Common myeloid progenitor, CD34-positive (primary cell): ENCODE measurements around the gene S100A3. TPM values are rescaled to one million over a fixed set of nuclear protein-coding genes. Genes with fewer than 3 reads are reported as not detected.
"Not testable (repeated sequence)": the region's sequence is repeated elsewhere in the genome, so short reads cannot be mapped to it uniquely, and the experiment has no call there.

ENCODE experiments used
- CTCF ChIA-PET: fragments of 350-600 bp; sonication (Branson Sonifier 250); formaldehyde crosslinking; loops from one replicate; lab custom pipeline; 2021; ENCODE audit warnings: antibody characterized with exemption; lab: Charles Lee
- POLR2A ChIA-PET: fragments of 350-600 bp; sonication (Branson Sonifier 250); formaldehyde crosslinking; loops from one replicate; lab custom pipeline; 2021; ENCODE audit warnings: antibody characterized with exemption; lab: Charles Lee
- DNase-seq, 3 donors: peaks; one replicate each; pipeline versions ENCODE4 v3.0.0 to v3.0.0-alpha.2; 2013
- H3K27ac ChIP-seq, 2 experiments: 1 replicate in 1 of 2; 2 replicates in 1 of 2; pipeline ENCODE4 v1.7.0; 2013; ENCODE audit warnings: inconsistent platforms in 2 of 2, low read length in 2 of 2, mild to moderate bottlenecking in 2 of 2, low read depth in 1 of 2, moderate library complexity in 1 of 2; ENCODE audit not compliant: severe bottlenecking in 2 of 2, insufficient read depth in 1 of 2, poor library complexity in 1 of 2
- H3K27me3 ChIP-seq, 5 experiments: replicated peaks in 2 of 5; 1 replicate in 3 of 5; 2 replicates in 2 of 5; pipeline versions ENCODE4 v1.6.1 to v1.7.0; 2013; ENCODE audit warnings: low read length in 4 of 5, mild to moderate bottlenecking in 2 of 5, moderate library complexity in 2 of 5, inconsistent platforms in 1 of 5; ENCODE audit not compliant: insufficient read depth in 5 of 5, control insufficient read depth in 4 of 5
- H3K36me3 ChIP-seq, 4 experiments: 1 replicate in 2 of 4; 2 replicates in 2 of 4; pipeline versions ENCODE4 v1.6.1 to v1.7.0; 2013; ENCODE audit warnings: low read length in 3 of 4, control low read depth in 1 of 4, mild to moderate bottlenecking in 1 of 4; ENCODE audit not compliant: control insufficient read depth in 4 of 4, insufficient read depth in 4 of 4
- H3K4me1 ChIP-seq, 4 experiments: 1 replicate in 3 of 4; 2 replicates in 1 of 4; pipeline versions ENCODE4 v1.6.1 to v1.7.1; 2013; ENCODE audit warnings: low read length in 3 of 4, mild to moderate bottlenecking in 3 of 4, control low read depth in 1 of 4, inconsistent platforms in 1 of 4, moderate library complexity in 1 of 4; ENCODE audit not compliant: control insufficient read depth in 4 of 4, insufficient read depth in 4 of 4; ENCODE audit errors: control extremely low read depth in 1 of 4
- H3K4me3 ChIP-seq, 7 experiments: 1 replicate in 4 of 7; 2 replicates in 3 of 7; pipeline versions ENCODE4 v1.5.1 to v1.7.0; 2013; ENCODE audit warnings: mild to moderate bottlenecking in 7 of 7, low read length in 6 of 7, moderate library complexity in 6 of 7, inconsistent platforms in 2 of 7, low read depth in 2 of 7, control low read depth in 1 of 7; ENCODE audit not compliant: insufficient read depth in 4 of 7, control insufficient read depth in 1 of 7; ENCODE audit errors: extremely low read depth in 1 of 7
- H3K9me3 ChIP-seq, 5 experiments: 1 replicate in 4 of 5; 2 replicates in 1 of 5; pipeline versions ENCODE4 v1.6.1 to v1.7.1; 2013; ENCODE audit warnings: low read length in 4 of 5, mild to moderate bottlenecking in 2 of 5, inconsistent platforms in 1 of 5, low read depth in 1 of 5, moderate library complexity in 1 of 5; ENCODE audit not compliant: control insufficient read depth in 4 of 5, insufficient read depth in 2 of 5; ENCODE audit errors: control extremely low read depth in 1 of 5
- WGBS: methylation state at CpG from one replicate; pipeline ENCODE4 v1.1.5; 2013; ENCODE audit not compliant: insufficient coverage; 5-methylcytosine and 5-hydroxymethylcytosine counted together
- polyA plus RNA-seq: library from polyadenylated mRNA; unstranded; fragments of 120-200 nt; gene quantifications from one replicate; pipeline ENCODE4 v1.2.1, GENCODE V29; 2013

Gene S100A3, protein sequence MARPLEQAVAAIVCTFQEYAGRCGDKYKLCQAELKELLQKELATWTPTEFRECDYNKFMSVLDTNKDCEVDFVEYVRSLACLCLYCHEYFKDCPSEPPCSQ
- not detected for polyA plus RNA-seq

DNA sequence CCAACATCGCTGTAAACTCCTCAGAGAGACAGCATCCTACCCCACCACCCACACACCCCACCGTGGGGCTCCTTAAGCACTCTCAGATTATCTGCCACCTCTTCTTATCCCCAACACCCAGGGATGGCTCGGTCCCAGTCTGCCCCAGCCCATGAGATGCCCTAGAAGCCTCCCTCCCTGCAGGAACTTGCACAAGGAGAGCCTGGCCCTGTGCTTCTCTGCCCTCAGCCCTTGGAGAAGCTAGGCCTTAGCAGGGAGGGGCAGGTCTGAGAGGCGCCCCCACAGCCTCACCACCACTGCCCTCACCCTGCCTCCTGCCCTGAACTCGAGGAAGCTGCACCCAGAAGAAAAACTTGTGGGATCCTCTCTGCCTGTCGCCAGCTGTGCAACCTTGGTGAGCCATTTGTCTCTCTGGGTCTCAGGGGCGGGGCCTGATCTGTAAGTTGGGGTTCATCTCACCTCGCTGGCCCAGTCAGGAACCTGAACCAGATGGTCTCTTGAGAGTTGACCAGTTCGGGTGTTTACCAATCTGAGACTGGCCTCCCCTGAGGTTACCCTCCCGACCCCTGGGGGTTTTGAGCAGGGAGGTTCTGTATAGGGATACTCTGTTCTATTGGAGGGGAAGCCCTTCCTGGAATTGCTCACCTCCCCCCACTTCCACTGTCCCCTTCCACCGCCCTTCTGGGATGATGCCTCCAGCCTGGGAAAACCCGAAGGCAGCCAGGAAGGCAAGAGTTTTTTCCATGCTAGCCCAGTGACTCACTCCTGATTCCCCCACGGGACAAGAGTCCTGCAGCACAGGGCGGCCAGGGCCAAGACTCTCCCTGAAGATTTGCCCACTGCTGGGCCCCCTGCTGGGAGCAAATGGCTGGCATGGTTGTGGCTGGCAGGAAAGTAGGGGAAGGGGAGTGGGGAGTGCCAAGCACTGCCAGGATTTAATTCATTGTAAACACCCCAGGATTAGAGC, at the start of gene S100A3:
Gene S100A3 (minus strand): TSS at position 537 of the 967 bp plus-strand sequence. CDS start 773 bp downstream, outside the sequence.
- Histone ChIP-seq H3K9me3 (no peaks in the 10 kb centered on the region), H3K4me3 (no peak within 1 kb of the TSS), H3K36me3 (peaks cover 0 to 7% (median 5%) of the 10 kb centered on the region in 4 experiments), H3K27ac (no peak within 1 kb of the TSS), H3K4me1 (peaks cover 0 to 89% (median 55%) of the 10 kb centered on the region in 4 experiments), H3K27me3 (no peaks in the 10 kb centered on the region)
- POLR2A ChIA-PET = no interaction called here
- DNase-seq = no peak
- WGBS = 95% methylated on average over 9 of the region's 14 CpGs
- CTCF ChIA-PET = interaction anchor here (1.6 to 6.8 kb wide), 5 partner anchors 13 to 23 kb away, joined by 8 to 64 read pairs (median 15); partner anchors contain the start of gene S100A6

DNA sequence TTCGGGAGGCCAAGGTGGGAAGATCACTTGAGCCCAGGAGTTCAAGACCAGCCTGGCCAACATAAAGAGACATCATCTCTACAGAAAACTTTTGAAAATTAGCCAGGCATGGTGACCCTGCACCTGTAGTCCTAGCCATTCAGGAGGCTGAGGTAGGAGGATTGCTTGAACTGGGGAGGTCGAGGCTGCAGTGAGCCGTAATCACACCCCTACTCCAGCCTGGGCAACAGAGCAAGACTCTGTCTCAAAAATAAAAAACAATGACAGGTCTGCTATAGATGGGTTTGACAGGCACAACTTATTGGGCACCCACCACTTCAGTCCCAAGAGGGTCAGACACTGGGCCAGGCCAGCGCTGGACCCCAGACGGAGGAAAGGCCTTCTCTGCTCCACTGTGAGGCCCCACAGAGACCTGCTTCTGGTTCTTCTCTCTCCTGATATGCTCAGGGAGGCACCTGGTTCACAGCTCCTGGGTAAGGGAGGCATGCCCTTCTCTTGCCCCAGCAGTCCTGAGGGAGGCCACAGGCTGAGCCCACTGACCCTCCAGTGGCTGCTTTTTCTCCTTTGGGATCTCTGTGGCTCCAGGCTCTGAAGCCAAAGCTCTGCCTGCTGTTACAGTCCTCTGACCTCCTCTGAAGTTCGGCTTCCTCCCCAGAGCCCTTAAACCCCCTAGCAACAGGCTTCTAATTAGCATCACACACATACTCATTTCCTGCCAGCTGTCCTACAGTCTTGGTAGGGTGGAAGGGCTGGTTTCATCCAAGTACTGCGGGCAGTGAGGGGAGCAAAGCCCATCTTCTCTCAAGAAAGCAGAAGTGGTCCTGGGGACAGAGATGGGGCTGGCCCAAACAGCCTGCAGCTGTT, 49.5 kb upstream of the S100A3 start:
- peak; percentile 88 to 99 (median 97) for DNase-seq
- WGBS = 63% methylated on average over 7 of the region's 7 CpGs
- H3K36me3 ChIP-seq = no peaks in the 10 kb centered on the region
- ChIA-PET POLR2A (interaction anchor here (0.7 to 1.3 kb wide), 3 partner anchors 26 to 346 kb away, joined by 3 to 4 read pairs (median 4); no protein-coding TSS in a partner anchor), CTCF (interaction anchor here (0.9 to 13.4 kb wide), 5 partner anchors 9 to 29 kb away, joined by 3 to 100 read pairs (median 10); partner anchors contain the start of genes S100A13, S100A14 and S100A16)
- H3K4me3 ChIP-seq = peak overlapping the region in 4 of 7 experiments; percentile 2 to 48 (median 32)
- peaks cover 0 to 40% (median 17%) of the 10 kb centered on the region in 4 experiments for H3K4me1 ChIP-seq
- no peaks in the 10 kb centered on the region for H3K9me3 ChIP-seq
- no peaks in the 10 kb centered on the region for H3K27me3 ChIP-seq
- H3K27ac ChIP-seq = peak overlapping the region; percentile 94

DNA sequence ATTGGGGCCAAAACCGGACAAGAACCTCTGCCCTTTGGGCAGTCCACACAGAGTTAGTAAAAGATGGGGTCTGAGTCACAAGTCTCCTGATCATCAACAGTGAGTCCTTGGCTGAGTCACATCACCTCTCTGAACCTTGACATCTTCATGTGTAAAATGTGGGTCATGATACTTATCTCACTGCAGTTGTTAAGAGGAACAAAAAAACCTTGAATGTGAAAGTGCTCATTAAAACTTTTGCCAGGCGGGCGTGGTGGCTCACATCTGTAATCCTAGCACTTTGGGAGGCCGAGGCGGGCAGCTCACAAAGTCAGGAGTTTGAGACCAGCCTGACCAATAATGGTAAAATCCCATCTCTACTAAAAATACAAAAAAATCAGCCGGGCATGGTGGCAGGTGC, 48.1 kb upstream of the S100A3 start:
- Histone ChIP-seq H3K36me3 (no peaks in the 10 kb centered on the region), H3K27ac (no peak overlapping the region), H3K27me3 (no peaks in the 10 kb centered on the region), H3K4me1 (peaks cover 0 to 40% (median 17%) of the 10 kb centered on the region in 4 experiments), H3K9me3 (no peaks in the 10 kb centered on the region), H3K4me3 (no peak overlapping the region)
- ChIA-PET POLR2A (no interaction called here), CTCF (interaction anchor here (2.7 to 13.4 kb wide), 2 partner anchors 20 to 26 kb away, joined by 14 to 100 read pairs; partner anchors contain the start of genes S100A14 and S100A16)
- WGBS = 95% methylated on average over 5 of the region's 6 CpGs
- DNase-seq = peak in 2 of 3 donors; percentile 37 to 47

DNA sequence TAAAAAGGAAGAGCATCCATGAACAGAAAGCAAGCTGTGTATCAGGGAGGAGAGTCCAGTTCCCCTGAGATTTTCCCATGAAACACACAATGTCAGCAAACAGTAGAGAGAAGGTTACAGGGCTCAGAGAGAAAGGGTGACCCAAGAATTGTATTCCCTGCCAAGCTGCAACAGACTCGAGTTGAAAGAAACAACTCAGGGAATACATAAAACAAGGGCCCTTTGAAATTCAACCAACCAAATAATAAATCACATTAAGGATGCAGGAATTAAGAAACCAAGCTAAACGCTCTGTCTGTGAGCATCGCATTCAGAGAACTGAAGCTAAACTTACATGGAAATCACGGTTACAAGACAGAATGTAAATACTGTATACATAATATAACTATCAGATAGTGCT, 43.7 kb upstream of the S100A3 start:
- DNase-seq = no peak
- Histone ChIP-seq H3K36me3 (no peaks in the 10 kb centered on the region), H3K27me3 (no peaks in the 10 kb centered on the region), H3K9me3 (no peaks in the 10 kb centered on the region), H3K27ac (no peak overlapping the region), H3K4me1 (peaks cover 0 to 7% (median under 1%) of the 10 kb centered on the region in 4 experiments), H3K4me3 (no peak overlapping the region)
- no CpG with 5 or more reads among the region's 4 CpGs for WGBS
- ChIA-PET CTCF (interaction anchor here (0.9 to 13.4 kb wide), 6 partner anchors 15 to 39 kb away, joined by 3 to 100 read pairs (median 4); partner anchors contain the start of genes S100A1, S100A13, S100A14 and S100A16), POLR2A (no interaction called here)

DNA sequence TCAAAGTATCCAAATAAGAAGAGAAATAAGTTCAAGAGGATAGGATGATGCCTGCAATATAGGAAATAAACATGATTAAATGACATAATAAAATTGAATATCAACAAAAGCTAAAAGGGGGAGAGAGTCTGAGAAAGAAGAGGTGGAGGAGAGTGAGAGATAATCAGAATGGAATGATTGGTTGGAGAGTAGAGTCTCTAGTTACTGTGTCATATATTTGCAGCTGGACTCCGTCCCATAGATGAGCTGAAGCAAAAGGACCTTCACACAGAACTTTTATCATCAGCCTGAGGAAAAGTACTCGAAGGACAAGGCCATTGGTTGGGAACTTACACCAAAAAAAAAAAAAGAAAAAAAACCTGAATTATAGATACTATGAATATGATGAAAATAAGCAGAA, 39.4 kb upstream of the S100A3 start:
- POLR2A ChIA-PET = no interaction called here
- Histone ChIP-seq H3K36me3 (no peaks in the 10 kb centered on the region), H3K9me3 (no peaks in the 10 kb centered on the region), H3K4me3 (no peak overlapping the region), H3K27me3 (no peaks in the 10 kb centered on the region), H3K4me1 (no peaks in the 10 kb centered on the region), H3K27ac (no peak overlapping the region)
- WGBS = no CpG with 5 or more reads among the region's 2 CpGs
- DNase-seq = no peak
- CTCF ChIA-PET = interaction anchor here (1.4 kb wide), 1 partner anchor 78 kb away, joined by 4 read pairs; no protein-coding TSS in a partner anchor

DNA sequence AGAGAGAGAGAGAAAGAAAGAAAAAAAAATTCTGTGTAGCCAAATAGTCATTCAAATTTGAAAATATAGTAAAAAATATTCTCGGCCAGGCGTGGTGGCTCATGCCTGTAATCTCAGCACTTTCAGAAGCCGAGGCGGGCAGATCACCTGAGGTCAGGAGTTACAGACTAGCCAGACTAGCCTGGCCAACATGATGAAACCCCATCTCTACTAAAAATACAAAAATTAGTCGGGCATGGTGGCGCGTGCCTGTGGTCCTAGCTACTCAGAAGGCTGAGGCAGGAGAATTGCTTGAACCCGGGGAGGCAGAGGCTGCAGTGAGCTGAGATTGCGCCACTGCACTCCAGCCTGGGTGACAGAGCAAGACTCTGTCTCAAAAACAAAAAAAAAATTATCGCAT, 39.0 kb upstream of the S100A3 start:
- DNase-seq, POLR2A ChIA-PET, H3K4me1 ChIP-seq, H3K36me3 ChIP-seq, H3K27ac ChIP-seq, H3K27me3 ChIP-seq, H3K4me3 ChIP-seq, H3K9me3 ChIP-seq: not testable (repeated sequence)
- CTCF ChIA-PET = interaction anchor here (1.3 to 1.4 kb wide), 2 partner anchors 39 to 78 kb away, joined by 3 to 4 read pairs; partner anchors contain the start of gene S100A13
- 100% methylated on average over 6 of the region's 10 CpGs for WGBS
